Measurements from ENCODE around the gene ERICH2.
A peak's percentile ranks its signal among the peaks of the same experiment; 100 is the strongest.

DNA sequence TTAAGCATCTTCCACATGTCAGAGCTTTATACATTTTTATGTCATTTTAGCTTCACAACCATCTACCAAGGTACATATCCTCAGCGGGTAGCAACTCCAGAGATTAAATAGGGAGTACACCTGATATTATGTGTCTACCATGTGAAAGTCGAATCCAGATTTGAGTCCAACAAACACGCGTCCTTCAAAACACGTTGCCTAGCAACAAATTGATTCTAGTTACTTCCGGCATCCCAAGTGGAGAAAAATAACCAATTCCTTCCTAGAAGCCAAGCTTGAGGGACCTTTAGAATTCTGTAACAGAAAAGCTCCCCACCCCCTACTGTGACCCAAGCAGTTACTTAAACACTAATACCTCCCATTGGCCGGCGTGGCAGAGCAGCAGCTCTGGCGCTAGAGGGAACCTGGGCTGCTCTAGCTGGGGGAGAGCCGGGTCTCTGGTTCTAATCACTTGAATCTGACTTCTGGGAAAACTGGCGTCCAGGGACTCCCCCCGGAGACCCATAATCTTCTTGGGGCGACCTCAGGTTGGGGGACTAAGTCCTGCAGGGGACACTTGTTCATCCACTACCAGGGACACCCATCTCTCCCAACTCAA, at the start of gene ERICH2:
- TF ChIP-seq, protein P1, sequence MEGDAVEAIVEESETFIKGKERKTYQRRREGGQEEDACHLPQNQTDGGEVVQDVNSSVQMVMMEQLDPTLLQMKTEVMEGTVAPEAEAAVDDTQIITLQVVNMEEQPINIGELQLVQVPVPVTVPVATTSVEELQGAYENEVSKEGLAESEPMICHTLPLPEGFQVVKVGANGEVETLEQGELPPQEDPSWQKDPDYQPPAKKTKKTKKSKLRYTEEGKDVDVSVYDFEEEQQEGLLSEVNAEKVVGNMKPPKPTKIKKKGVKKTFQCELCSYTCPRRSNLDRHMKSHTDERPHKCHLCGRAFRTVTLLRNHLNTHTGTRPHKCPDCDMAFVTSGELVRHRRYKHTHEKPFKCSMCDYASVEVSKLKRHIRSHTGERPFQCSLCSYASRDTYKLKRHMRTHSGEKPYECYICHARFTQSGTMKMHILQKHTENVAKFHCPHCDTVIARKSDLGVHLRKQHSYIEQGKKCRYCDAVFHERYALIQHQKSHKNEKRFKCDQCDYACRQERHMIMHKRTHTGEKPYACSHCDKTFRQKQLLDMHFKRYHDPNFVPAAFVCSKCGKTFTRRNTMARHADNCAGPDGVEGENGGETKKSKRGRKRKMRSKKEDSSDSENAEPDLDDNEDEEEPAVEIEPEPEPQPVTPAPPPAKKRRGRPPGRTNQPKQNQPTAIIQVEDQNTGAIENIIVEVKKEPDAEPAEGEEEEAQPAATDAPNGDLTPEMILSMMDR (conservative IDR thresholded peaks at IDR 0.05 in 1 of 2, IDR thresholded peaks at IDR 0.05 in 1 of 2; ENCODE audit: extremely low read depth in 1 of 2, insufficient read depth in 1 of 2, low read depth in 1 of 2, low read length in 2 of 2): peak in 1 of 2 donors; percentile 37
- no peak for TF ChIP-seq EZH2 (IDR thresholded peaks at IDR 0.05; ENCODE audit: borderline replicate concordance, low read length)
